A549 (cell line): Measurements from ENCODE around the gene FRMD4A. TPM values are rescaled to one million over a fixed set of nuclear protein-coding genes. Genes with fewer than 3 reads are reported as not detected.

ENCODE experiments used
- ATAC-seq, 2 experiments: fragments of 200-7000 bp in 1 of 2; fragments of >200 bp in 1 of 2; cut with Nextera tagmentation in 1 of 2; cut with Tn5 transposase in 1 of 2; 3 replicates each; pipeline versions ENCODE4 v1.8.0 to v1.9.1; 2018 to 2020; ENCODE audit warnings: mild to moderate bottlenecking in 1 of 2, moderate library complexity in 1 of 2
- CTCF ChIA-PET: fragments of 300-600 bp; sonication (Branson Sonifier 250); formaldehyde crosslinking; extraction: SDS; loops from one replicate; lab custom pipeline; 2021; ENCODE audit warnings: antibody characterized with exemption, inconsistent platforms; lab: Yijun Ruan, JAX
- POLR2A ChIA-PET: fragments of 350-600 bp; formaldehyde crosslinking; extraction: SDS; loops from one replicate; lab custom pipeline; 2021; ENCODE audit warnings: antibody characterized with exemption, inconsistent platforms; lab: Yijun Ruan, JAX
- DNase-seq, 2 experiments: peaks; one replicate each; pipeline versions ENCODE4 v3.0.0 to v3.0.0-alpha.2; 2011 to 2016; ENCODE audit warnings: low read depth in 1 of 2, low spot score in 1 of 2
- FAIRE-seq: peaks from 2 replicates; lab custom pipeline; 2011; peaks lifted over from hg19 to GRCh38; lab: Jason Lieb, UNC
- H3K27ac ChIP-seq, 2 experiments: fragments of >200 bp; sonication (Bioruptor Twin); formaldehyde crosslinking; 3 replicates each; pipeline ENCODE4 v1.5.1; 2016 to 2017
- H3K4me1 ChIP-seq: fragments of >200 bp; sonication (Bioruptor Twin); formaldehyde crosslinking; 3 replicates; pipeline ENCODE4 v1.6.1; 2016
- H3K4me2 ChIP-seq: fragments of >200 bp; sonication (Bioruptor Twin); formaldehyde crosslinking; 3 replicates; pipeline ENCODE4 v1.6.1; 2016
- H3K4me3 ChIP-seq: fragments of >200 bp; sonication (Bioruptor Twin); formaldehyde crosslinking; 3 replicates; pipeline ENCODE4 v1.5.1; 2016
- H3K9me3 ChIP-seq: fragments of >200 bp; sonication (Bioruptor Twin); formaldehyde crosslinking; 3 replicates; pipeline ENCODE4 v1.6.1; 2016
- BCL3 ChIP-seq: fragments of >200 bp; sonication (Bioruptor Twin); formaldehyde crosslinking; IDR thresholded peaks from 3 replicates; pipeline ENCODE4 v1.6.1; 2016
- BHLHE40 ChIP-seq: IDR thresholded peaks from 2 replicates; pipeline ENCODE4 v1.6.1; 2012; ENCODE audit warnings: low read depth, low read length, inconsistent platforms
- CEBPB ChIP-seq, 2 experiments: fragments of >200 bp in 1 of 2; sonication (Bioruptor Twin) in 1 of 2; formaldehyde crosslinking in 1 of 2; IDR thresholded peaks; 2 replicates each; pipeline ENCODE4 v1.6.1; 2012 to 2016
- E2F6 ChIP-seq: IDR thresholded peaks from 2 replicates; pipeline ENCODE4 v1.6.1; 2012; ENCODE audit warnings: low read depth, borderline replicate concordance
- EHMT2 ChIP-seq: fragments of 200-600 bp; sonication (generic); IDR thresholded peaks from 2 replicates; pipeline ENCODE4 v1.6.1; 2016; ENCODE audit warnings: antibody characterized with exemption, low read depth, mild to moderate bottlenecking, moderate library complexity
- ELK1 ChIP-seq: fragments of 150-350 bp; IDR thresholded peaks from 2 replicates; pipeline ENCODE4 v1.6.1; 2014; ENCODE audit warnings: low read depth, mild to moderate bottlenecking, low read length
- HMGXB4 ChIP-seq: fragments of 250-450 bp; sonication (Bioruptor Pico); IDR thresholded peaks from 2 replicates; pipeline ENCODE4 v1.5.0; 2021; ENCODE audit warnings: mild to moderate bottlenecking, moderate library complexity, borderline replicate concordance
- HOXA7 ChIP-seq: fragments of 250-450 bp; sonication (Bioruptor Pico); IDR thresholded peaks from 2 replicates; pipeline ENCODE4 v1.5.0; 2020; ENCODE audit warnings: mild to moderate bottlenecking, moderate library complexity
- HOXB13 ChIP-seq: fragments of 250-450 bp; sonication (Bioruptor Pico); IDR thresholded peaks from 2 replicates; pipeline ENCODE4 v1.5.0; 2020; ENCODE audit warnings: low read depth, mild to moderate bottlenecking, moderate library complexity
- HOXB5 ChIP-seq: fragments of 250-450 bp; sonication (Bioruptor Pico); IDR thresholded peaks from 2 replicates; pipeline ENCODE4 v1.5.0; 2020; ENCODE audit warnings: mild to moderate bottlenecking, moderate library complexity
- JUN ChIP-seq, 2 experiments: fragments of >200 bp; sonication (Bioruptor Twin); formaldehyde crosslinking; IDR thresholded peaks; 2 replicates in 1 of 2; 3 replicates in 1 of 2; pipeline ENCODE4 v1.6.1; 2016 to 2017
- KDM1A ChIP-seq: fragments of 200-600 bp; sonication (generic); IDR thresholded peaks from 2 replicates; pipeline ENCODE4 v1.6.1; 2016; ENCODE audit warnings: low read depth, mild to moderate bottlenecking
- KDM5A ChIP-seq: fragments of 200-600 bp; sonication (generic); IDR thresholded peaks from 2 replicates; pipeline ENCODE4 v1.6.1; 2016; ENCODE audit warnings: antibody characterized with exemption, mild to moderate bottlenecking
- MAFK ChIP-seq: fragments of 450-650 bp; IDR thresholded peaks from 2 replicates; pipeline ENCODE4 v1.6.1; 2014; ENCODE audit not compliant: partially characterized antibody
- NFE2L2 ChIP-seq: fragments of 150-350 bp; conservative IDR thresholded peaks from 2 replicates; pipeline ENCODE4 v1.6.1; 2014; ENCODE audit warnings: low read length
- PHF8 ChIP-seq: fragments of 200-600 bp; sonication (generic); IDR thresholded peaks from 2 replicates; pipeline ENCODE4 v1.6.1; 2016; ENCODE audit warnings: low read depth, mild to moderate bottlenecking, antibody characterized with exemption, moderate library complexity, borderline replicate concordance
- POLR2A ChIP-seq: IDR thresholded peaks from 2 replicates; pipeline ENCODE4 v1.6.1; 2012; ENCODE audit warnings: mild to moderate bottlenecking, low read length
- POLR2AphosphoS2 ChIP-seq: conservative IDR thresholded peaks from 2 replicates; pipeline ENCODE4 v1.6.1; 2012; ENCODE audit warnings: low read length, improper control_type of control experiment, inconsistent platforms
- RAD21 ChIP-seq, 2 experiments: fragments of >200 bp in 1 of 2; sonication (Bioruptor Twin) in 1 of 2; formaldehyde crosslinking in 1 of 2; IDR thresholded peaks in 1 of 2; conservative IDR thresholded peaks in 1 of 2; 2 replicates in 1 of 2; 3 replicates in 1 of 2; pipeline ENCODE4 v1.6.1; 2012 to 2018; ENCODE audit warnings: inconsistent platforms in 1 of 2
- RARB ChIP-seq: fragments of 250-450 bp; sonication (Bioruptor Pico); IDR thresholded peaks from 2 replicates; pipeline ENCODE4 v1.8.0; 2021; ENCODE audit warnings: mild to moderate bottlenecking, moderate library complexity
- TFCP2L1 ChIP-seq: fragments of 250-450 bp; sonication (Bioruptor Pico); IDR thresholded peaks from 2 replicates; pipeline ENCODE4 v1.5.0; 2021; ENCODE audit warnings: mild to moderate bottlenecking
- ZFP36 ChIP-seq: fragments of 450-650 bp; IDR thresholded peaks from 2 replicates; pipeline ENCODE4 v1.6.1; 2014; ENCODE audit warnings: borderline replicate concordance; ENCODE audit not compliant: partially characterized antibody
- ZNF302 ChIP-seq: fragments of 250-450 bp; sonication (Bioruptor Pico); IDR thresholded peaks from 2 replicates; pipeline ENCODE4 v1.9.0; 2021; ENCODE audit warnings: inconsistent platforms, mild to moderate bottlenecking, moderate library complexity
- ZSCAN20 ChIP-seq: fragments of 250-450 bp; sonication (Bioruptor Pico); IDR thresholded peaks from 2 replicates; pipeline ENCODE4 v1.8.0; 2022; ENCODE audit warnings: mild to moderate bottlenecking, moderate library complexity
- WGBS: methylation state at CpG from one replicate; pipeline ENCODE4 v1.1.6; 2017; ENCODE audit errors: missing lambda C conversion rate; 5-methylcytosine and 5-hydroxymethylcytosine counted together
- polyA plus RNA-seq, 4 experiments: library from polyadenylated mRNA; depleted of rRNA in 3 of 4; stranded (reverse); fragments of >200 nt; fragmentation: RNase III in 1 of 4; extraction: RNeasy Plus Mini Kit Qiagen cat#74134 plus additional on column Dnase treatment in 1 of 4; gene quantifications; 2 replicates in 3 of 4; 3 replicates in 1 of 4; pipeline ENCODE4 v1.2.3, GENCODE V29; 2011 to 2017
- TF ChIP-seq, protein P1 (sequence below): fragments of >200 bp; sonication (Bioruptor Twin); formaldehyde crosslinking; IDR thresholded peaks from 2 replicates; pipeline ENCODE4 v1.6.1; 2016

FRMD4A gene
- polyA plus RNA-seq, 2 of the 4 experiments (the other 2 are of a cell fraction): 2.5 to 4.7 TPM

- Histone ChIP-seq H3K9me3 (no peaks in the 10 kb centered on the region), H3K27ac (no peak overlapping the region), H3K4me3 (no peak overlapping the region), H3K4me2 (no peak overlapping the region), H3K4me1 (no peaks in the 10 kb centered on the region)
- no peak for ATAC-seq
- CTCF ChIA-PET: no interaction called here
- FAIRE-seq: no peak
- no peak for DNase-seq
- no peak for TF ChIP-seq BCL3
- no peak for TF ChIP-seq HMGXB4 (CRISPR knock-in tag)
- no peak for TF ChIP-seq HOXB5 (CRISPR knock-in tag)
- no peak for TF ChIP-seq POLR2A
- TF ChIP-seq POLR2AphosphoS2: no peak
- no peak for TF ChIP-seq KDM1A
- TF ChIP-seq HOXB13 (CRISPR knock-in tag): no peak
- TF ChIP-seq KDM5A: no peak
- no peak for TF ChIP-seq BHLHE40
- TF ChIP-seq CEBPB (IDR thresholded peaks at IDR 0.05): no peak
- TF ChIP-seq RAD21 (conservative IDR thresholded peaks at IDR 0.05 in 1 of 2, IDR thresholded peaks at IDR 0.05 in 1 of 2): no peak
- TF ChIP-seq EHMT2: no peak
- TF ChIP-seq PHF8: no peak
- no peak for TF ChIP-seq RARB (CRISPR knock-in tag)
- no peak for TF ChIP-seq HOXA7 (CRISPR knock-in tag)
- TF ChIP-seq ELK1: no peak
- TF ChIP-seq, protein P1, sequence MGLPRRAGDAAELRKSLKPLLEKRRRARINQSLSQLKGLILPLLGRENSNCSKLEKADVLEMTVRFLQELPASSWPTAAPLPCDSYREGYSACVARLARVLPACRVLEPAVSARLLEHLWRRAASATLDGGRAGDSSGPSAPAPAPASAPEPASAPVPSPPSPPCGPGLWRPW: no peak
- POLR2A ChIA-PET: no interaction called here
- 9% methylated on average over 3 of the region's 3 CpGs for WGBS
Measured at GRCh38 chr10:13920465-13920864, 410.3 kb downstream of the FRMD4A start.

DNA sequence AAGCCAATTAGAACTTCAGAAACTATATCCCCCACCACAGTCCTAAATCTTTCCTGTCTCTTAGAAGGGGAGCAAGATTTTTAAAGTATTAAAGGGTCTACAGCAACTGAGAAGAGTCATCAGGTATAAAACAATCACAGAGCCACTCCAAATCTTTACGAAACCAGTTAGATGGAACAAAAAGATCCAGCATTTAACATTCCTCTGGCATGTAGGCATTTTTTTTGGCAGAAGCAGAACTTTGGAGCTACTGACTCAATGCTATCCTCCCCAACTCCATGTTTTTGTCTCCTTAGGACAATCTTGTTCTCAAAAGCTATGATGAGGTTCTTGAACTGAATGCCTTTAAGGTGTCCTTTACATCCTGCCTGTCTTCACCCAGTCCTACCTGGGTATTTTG lies 410.7 kb downstream of the FRMD4A start:
- ATAC-seq (no peak), FAIRE-seq (no peak), DNase-seq (no peak)
- ChIA-PET POLR2A (no interaction called here), CTCF (no interaction called here)
- H3K4me1 ChIP-seq: no peaks in the 10 kb centered on the region
- no peaks in the 10 kb centered on the region for H3K9me3 ChIP-seq
- H3K4me2 ChIP-seq: no peak overlapping the region
- TF ChIP-seq ZFP36 (no peak), ZSCAN20 (no peak), E2F6 (no peak), JUN (IDR thresholded peaks at IDR 0.05) (no peak), ZNF302 (CRISPR knock-in tag) (no peak), HOXB5 (CRISPR knock-in tag) (no peak), MAFK (no peak), CEBPB (IDR thresholded peaks at IDR 0.05) (no peak), NFE2L2 (no peak), TFCP2L1 (CRISPR knock-in tag) (no peak)
- TF ChIP-seq, protein P1: no peak
- H3K4me3 ChIP-seq: no peak overlapping the region
- WGBS: 97% methylated on average over 1 of the region's 1 CpG
- no peak overlapping the region for H3K27ac ChIP-seq
